Measurements from ENCODE around the gene SLC47A2.
A peak's percentile ranks its signal among the peaks of the same experiment; 100 is the strongest.

SLC47A2 gene

GRCh38 chr17:19727501-19728078 lies 11.2 kb upstream of the SLC47A2 start:
- peak overlapping the region; percentile 96 to 98 for H3K18ac ChIP-seq (ENCODE audit: low read depth in 1 of 2, low read length in 2 of 2)
- H3K4ac ChIP-seq (ENCODE audit: low read depth in 1 of 2, low read length in 2 of 2), result peak overlapping the region; percentile 92 to 96
- peak overlapping the region; percentile 77 for H2BK5ac ChIP-seq (ENCODE audit: low read depth, low read length, poor library complexity, severe bottlenecking)
- no peaks in the 10 kb centered on the region for H3K9me3 ChIP-seq (ENCODE audit: control insufficient read depth, low read length)
- peak overlapping the region in 1 of 2 experiments; percentile 78 for H3K14ac ChIP-seq (ENCODE audit: low read length in 2 of 2)
- no peak overlapping the region for H2BK15ac ChIP-seq (ENCODE audit: low read depth, poor library complexity, severe bottlenecking)
- peak overlapping the region; percentile 88 to 99 for H2BK12ac ChIP-seq (ENCODE audit: low read length in 2 of 2)
- peak overlapping the region in 1 of 2 experiments; percentile 4 for H3K4me3 ChIP-seq (ENCODE audit: insufficient read depth in 1 of 2, low read depth in 1 of 2, low read length in 2 of 2)
- H3K36me3 ChIP-seq (ENCODE audit: control insufficient read depth in 1 of 2, insufficient read depth in 2 of 2, low read depth in 1 of 2, low read length in 2 of 2), result peaks cover 0 to 3% of the 10 kb centered on the region in 2 experiments
- H4K8ac ChIP-seq (ENCODE audit: low read length), result peak overlapping the region; percentile 86
- peak overlapping the region; percentile 62 for H3K27ac ChIP-seq (ENCODE audit: low read length, poor library complexity, severe bottlenecking)
- peak overlapping the region; percentile 81 for H4K91ac ChIP-seq (ENCODE audit: low read length)
- H3K23ac ChIP-seq (ENCODE audit: low read length in 2 of 2), result no peak overlapping the region
- no peak overlapping the region for H3K4me2 ChIP-seq (ENCODE audit: low read length, poor library complexity, severe bottlenecking)
- WGBS, result 82% methylated on average over 4 of the region's 4 CpGs
- peak overlapping the region; percentile 85 for H3K9ac ChIP-seq (ENCODE audit: low read length)
- peak; percentile 95 for DNase-seq
- peaks cover 17% of the 10 kb centered on the region for H3K4me1 ChIP-seq (ENCODE audit: control insufficient read depth, insufficient read depth, low read depth, low read length)
- H2AK5ac ChIP-seq (ENCODE audit: low read length, severe bottlenecking), result peak overlapping the region; percentile 89
- H3K27me3 ChIP-seq (ENCODE audit: control insufficient read depth in 1 of 2, insufficient read depth in 1 of 2, low read length in 2 of 2), result peaks cover 5 to 8% of the 10 kb centered on the region in 2 experiments
- H2AFZ ChIP-seq (ENCODE audit: low read depth, low read length), result peak overlapping the region; percentile 54
- peak overlapping the region; percentile 86 for H2BK120ac ChIP-seq (ENCODE audit: low read depth, low read length)
- no peaks in the 10 kb centered on the region for H3K79me1 ChIP-seq (replicated peaks; ENCODE audit: low read length, poor library complexity, severe bottlenecking)

- H3K23ac ChIP-seq (ENCODE audit: low read length in 2 of 2), result no peak overlapping the region
- peak overlapping the region in 1 of 2 experiments; percentile 60 for H3K4ac ChIP-seq (ENCODE audit: low read depth in 1 of 2, low read length in 2 of 2)
- no peak overlapping the region for H2AK5ac ChIP-seq (ENCODE audit: low read length, severe bottlenecking)
- H3K14ac ChIP-seq (ENCODE audit: low read length in 2 of 2), result no peak overlapping the region
- no peak overlapping the region for H3K27ac ChIP-seq (ENCODE audit: low read length, poor library complexity, severe bottlenecking)
- H3K9me3 ChIP-seq (ENCODE audit: control insufficient read depth, low read length), result no peaks in the 10 kb centered on the region
- H2BK15ac ChIP-seq (ENCODE audit: low read depth, poor library complexity, severe bottlenecking), result no peak overlapping the region
- H3K4me1 ChIP-seq (ENCODE audit: control insufficient read depth, insufficient read depth, low read depth, low read length), result peaks cover 17% of the 10 kb centered on the region
- no peak overlapping the region for H3K4me2 ChIP-seq (ENCODE audit: low read length, poor library complexity, severe bottlenecking)
- H4K91ac ChIP-seq (ENCODE audit: low read length), result peak overlapping the region; percentile 76
- WGBS, result 86% methylated on average over 5 of the region's 7 CpGs
- peak overlapping the region; percentile 85 for H3K9ac ChIP-seq (ENCODE audit: low read length)
- H3K36me3 ChIP-seq (ENCODE audit: control insufficient read depth in 1 of 2, insufficient read depth in 2 of 2, low read depth in 1 of 2, low read length in 2 of 2), result peaks cover 0 to 3% of the 10 kb centered on the region in 2 experiments
- H2AFZ ChIP-seq (ENCODE audit: low read depth, low read length), result no peak overlapping the region
- H2BK12ac ChIP-seq (ENCODE audit: low read length in 2 of 2), result peak overlapping the region in 1 of 2 experiments; percentile 30
- no peak overlapping the region for H2BK120ac ChIP-seq (ENCODE audit: low read depth, low read length)
- DNase-seq, result no peak
- no peaks in the 10 kb centered on the region for H3K79me1 ChIP-seq (replicated peaks; ENCODE audit: low read length, poor library complexity, severe bottlenecking)
- H4K8ac ChIP-seq (ENCODE audit: low read length), result peak overlapping the region; percentile 67
- no peak overlapping the region for H2BK5ac ChIP-seq (ENCODE audit: low read depth, low read length, poor library complexity, severe bottlenecking)
- peak overlapping the region in 1 of 2 experiments; percentile 77 for H3K18ac ChIP-seq (ENCODE audit: low read depth in 1 of 2, low read length in 2 of 2)
- H3K4me3 ChIP-seq (ENCODE audit: insufficient read depth in 1 of 2, low read depth in 1 of 2, low read length in 2 of 2), result no peak overlapping the region
- H3K27me3 ChIP-seq (ENCODE audit: control insufficient read depth in 1 of 2, insufficient read depth in 1 of 2, low read length in 2 of 2), result peaks cover 5 to 8% of the 10 kb centered on the region in 2 experiments
These were observed 10.4 kb upstream of the SLC47A2 start for GRCh38 chr17:19726631-19727376.

- H3K36me3 ChIP-seq (ENCODE audit: control insufficient read depth in 1 of 2, insufficient read depth in 2 of 2, low read depth in 1 of 2, low read length in 2 of 2), result peaks cover 0 to 3% of the 10 kb centered on the region in 2 experiments
- H3K4me2 ChIP-seq (ENCODE audit: low read length, poor library complexity, severe bottlenecking), result no peak overlapping the region
- no peak overlapping the region for H3K23ac ChIP-seq (ENCODE audit: low read length in 2 of 2)
- no peak overlapping the region for H3K18ac ChIP-seq (ENCODE audit: low read depth in 1 of 2, low read length in 2 of 2)
- H3K4me3 ChIP-seq (ENCODE audit: insufficient read depth in 1 of 2, low read depth in 1 of 2, low read length in 2 of 2), result no peak overlapping the region
- peaks cover 26% of the 10 kb centered on the region for H3K4me1 ChIP-seq (ENCODE audit: control insufficient read depth, insufficient read depth, low read depth, low read length)
- H3K9ac ChIP-seq (ENCODE audit: low read length), result no peak overlapping the region
- no peaks in the 10 kb centered on the region for H3K79me1 ChIP-seq (replicated peaks; ENCODE audit: low read length, poor library complexity, severe bottlenecking)
- no peaks in the 10 kb centered on the region for H3K9me3 ChIP-seq (ENCODE audit: control insufficient read depth, low read length)
- no peak overlapping the region for H3K27ac ChIP-seq (ENCODE audit: low read length, poor library complexity, severe bottlenecking)
- no peak overlapping the region for H2AK5ac ChIP-seq (ENCODE audit: low read length, severe bottlenecking)
- H2BK5ac ChIP-seq (ENCODE audit: low read depth, low read length, poor library complexity, severe bottlenecking), result no peak overlapping the region
- H4K91ac ChIP-seq (ENCODE audit: low read length), result no peak overlapping the region
- no peak overlapping the region for H4K8ac ChIP-seq (ENCODE audit: low read length)
- no peak overlapping the region for H3K4ac ChIP-seq (ENCODE audit: low read depth in 1 of 2, low read length in 2 of 2)
- DNase-seq, result no peak
- H2BK15ac ChIP-seq (ENCODE audit: low read depth, poor library complexity, severe bottlenecking), result no peak overlapping the region
- peaks cover 0 to 4% of the 10 kb centered on the region in 2 experiments for H3K27me3 ChIP-seq (ENCODE audit: control insufficient read depth in 1 of 2, insufficient read depth in 1 of 2, low read length in 2 of 2)
- H2BK12ac ChIP-seq (ENCODE audit: low read length in 2 of 2), result no peak overlapping the region
- H2BK120ac ChIP-seq (ENCODE audit: low read depth, low read length), result no peak overlapping the region
- H2AFZ ChIP-seq (ENCODE audit: low read depth, low read length), result no peak overlapping the region
- H3K14ac ChIP-seq (ENCODE audit: low read length in 2 of 2), result no peak overlapping the region
- WGBS, result 95% methylated on average over 3 of the region's 5 CpGs
These were observed 9.1 kb upstream of the SLC47A2 start for GRCh38 chr17:19725486-19725885.

All from mesenchymal stem cell (in vitro differentiated cells and primary cell).